WI38 (cell line): ENCODE data around the gene BRINP1.

ENCODE experiments used
- H3K4me3 ChIP-seq: 2 replicates; pipeline ENCODE4 v1.5.1; 2011; ENCODE audit warnings: low read depth, mild to moderate bottlenecking, control low read depth, low read length
- CTCF ChIP-seq: IDR thresholded peaks from 2 replicates; pipeline ENCODE4 v1.5.1; 2012; ENCODE audit warnings: low read depth, mild to moderate bottlenecking, control low read depth, low read length

BRINP1 gene

DNA sequence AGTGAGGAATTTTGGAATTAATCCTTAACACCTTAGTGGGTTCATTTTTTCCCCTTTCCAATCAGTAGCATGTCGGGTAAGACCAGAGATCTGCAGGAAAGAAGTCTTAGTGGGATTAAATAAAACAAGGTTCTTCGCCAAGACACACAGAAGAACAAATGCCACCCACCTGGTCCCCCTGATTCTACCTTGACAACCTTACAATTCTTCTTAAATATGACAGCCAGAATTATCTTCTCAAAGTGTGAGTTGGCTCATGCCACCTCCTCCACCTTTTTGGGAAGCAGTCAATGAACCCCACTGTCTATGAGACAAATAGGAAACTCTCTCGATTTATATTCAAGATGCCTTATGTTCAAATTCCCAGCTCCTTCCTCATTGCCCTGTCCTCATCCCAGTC lies 105.1 kb downstream of the BRINP1 start:
- no peak overlapping the region for H3K4me3 ChIP-seq
- no peak for TF ChIP-seq CTCF

DNA sequence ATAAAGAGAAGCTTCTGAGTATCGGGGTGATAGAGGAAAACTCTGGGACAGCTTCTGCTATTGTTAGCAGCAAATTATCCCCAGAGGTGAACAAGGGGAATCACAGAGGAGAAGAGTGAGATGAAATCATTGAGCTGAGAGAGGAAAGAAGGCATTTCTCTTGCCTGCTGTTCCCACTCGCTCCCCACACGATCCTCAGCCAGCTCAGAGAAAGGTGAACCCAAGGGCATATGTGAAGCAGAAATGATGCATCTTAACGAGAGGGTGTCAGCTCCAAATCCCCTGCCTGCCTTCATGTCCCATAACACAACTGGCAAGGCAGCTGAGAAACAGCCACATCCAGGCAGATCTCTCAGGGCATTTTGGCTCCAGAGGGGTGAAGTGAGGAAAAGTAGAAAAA lies 111.6 kb downstream of the BRINP1 start:
- no peak overlapping the region for H3K4me3 ChIP-seq
- TF ChIP-seq CTCF, result no peak

DNA sequence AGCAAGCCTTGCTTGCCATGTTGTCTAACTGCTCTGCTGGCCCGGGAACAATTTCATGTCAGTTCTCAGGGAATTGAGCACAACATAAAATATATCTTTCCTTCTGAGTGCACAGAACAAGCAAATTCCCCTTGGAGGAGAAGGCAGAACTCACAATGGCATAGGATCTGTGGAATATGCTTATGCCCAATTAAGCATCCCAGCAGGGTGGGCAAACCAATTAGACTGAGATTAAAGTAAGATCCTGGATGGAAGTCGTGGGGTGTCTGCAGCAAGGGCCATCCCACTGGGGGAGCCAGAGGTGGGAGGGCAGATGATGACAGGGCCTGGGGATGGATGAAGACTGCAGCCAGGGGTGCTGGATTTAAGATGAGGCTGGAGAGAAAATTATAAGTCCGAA lies 114.1 kb downstream of the BRINP1 start:
- no peak overlapping the region for H3K4me3 ChIP-seq
- no peak for TF ChIP-seq CTCF

GRCh38 chr9:119252671-119253299 lies 116.5 kb downstream of the BRINP1 start:
- no peak for TF ChIP-seq CTCF
- no peak overlapping the region for H3K4me3 ChIP-seq

DNA sequence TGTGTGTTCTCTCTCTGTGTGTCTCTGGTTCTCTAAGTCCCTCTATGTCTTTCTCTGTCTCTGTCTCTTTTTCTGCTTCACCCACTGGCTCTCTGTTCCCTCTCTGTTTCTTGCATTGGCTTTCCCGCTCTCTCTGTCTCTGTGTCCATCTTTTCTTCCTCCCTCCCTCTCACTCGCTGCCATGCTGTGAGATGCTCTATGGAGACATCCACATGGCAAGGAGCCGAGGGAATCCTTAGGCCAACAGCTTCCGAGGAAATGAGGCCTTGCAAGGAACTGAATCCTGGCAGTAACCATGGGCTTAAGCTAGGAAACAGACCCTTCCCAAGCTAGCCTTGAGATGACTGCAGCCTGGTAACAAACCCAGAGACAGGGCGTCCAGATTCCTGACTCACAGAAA lies 117.3 kb downstream of the BRINP1 start:
- TF ChIP-seq CTCF, result no peak
- H3K4me3 ChIP-seq, result no peak overlapping the region

DNA sequence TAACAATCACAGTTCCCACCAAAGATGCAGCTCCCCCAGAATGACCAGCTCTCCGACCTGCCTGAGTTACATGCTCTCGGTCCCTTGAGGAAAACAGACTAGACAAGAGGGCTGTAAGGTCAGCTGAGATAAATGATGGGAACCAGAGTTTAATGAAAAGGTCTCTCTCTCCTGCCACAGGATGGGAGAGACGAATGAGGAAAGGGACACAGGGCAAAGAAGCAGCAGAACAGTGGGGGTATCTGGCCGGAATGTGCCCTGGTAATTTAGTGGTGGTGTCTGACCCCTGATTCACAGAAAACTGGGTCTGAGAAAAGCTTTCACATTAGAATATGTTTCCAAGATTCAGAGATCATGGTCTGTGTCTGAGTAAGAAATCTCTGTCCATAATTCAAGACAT lies 118.5 kb downstream of the BRINP1 start:
- no peak for TF ChIP-seq CTCF
- no peak overlapping the region for H3K4me3 ChIP-seq

- no peak for TF ChIP-seq CTCF
- no peak overlapping the region for H3K4me3 ChIP-seq
These were observed 128.7 kb downstream of the BRINP1 start for GRCh38 chr9:119240546-119240945.
